Activated CD8-positive, alpha-beta T cell treated with anti-CD3 and anti-CD28 coated beads for 36 hours (primary cell): ENCODE measurements around the gene IRAG1. TPM values are rescaled to one million over a fixed set of nuclear protein-coding genes. Genes with fewer than 3 reads are reported as not detected.

Experiments
- ATAC-seq: fragments of 200-7000 bp; cut with Tn5 transposase; one replicate; pipeline ENCODE4 v1.10.0; 2021; ENCODE audit warnings: mild to moderate bottlenecking, moderate library complexity
- CTCF ChIA-PET: fragments of 350-600 bp; sonication (Branson Sonifier 250); formaldehyde crosslinking; loops from one replicate; lab custom pipeline; 2021; ENCODE audit warnings: antibody characterized with exemption; lab: Charles Lee
- POLR2A ChIA-PET: fragments of 350-600 bp; sonication (Branson Sonifier 250); formaldehyde crosslinking; loops from one replicate; lab custom pipeline; 2021; ENCODE audit warnings: antibody characterized with exemption; lab: Charles Lee
- DNase-seq: peaks from one replicate; pipeline ENCODE4 v3.0.0-alpha.2; 2020
- H3K27ac Mint-ChIP-seq: one replicate; pipeline ENCODE4 v1.8.0; 2021; ENCODE audit warnings: mild to moderate bottlenecking, mixed read lengths
- H3K27me3 Mint-ChIP-seq: one replicate; pipeline ENCODE4 v1.8.0; 2021; ENCODE audit warnings: mixed read lengths
- H3K36me3 Mint-ChIP-seq: one replicate; pipeline ENCODE4 v1.8.0; 2021; ENCODE audit warnings: low read depth, mixed read lengths
- H3K4me1 Mint-ChIP-seq: one replicate; pipeline ENCODE4 v1.8.0; 2021; ENCODE audit warnings: low read depth, mixed read lengths
- H3K4me3 Mint-ChIP-seq: one replicate; pipeline ENCODE4 v1.8.0; 2021; ENCODE audit warnings: mild to moderate bottlenecking, moderate library complexity, mixed read lengths
- H3K9me3 Mint-ChIP-seq: one replicate; pipeline ENCODE4 v1.8.0; 2021; ENCODE audit warnings: mixed read lengths
- CTCF ChIP-seq: fragments of 200-600 bp; IDR thresholded peaks from one replicate; pipeline ENCODE4 v1.8.0; 2022; ENCODE audit warnings: antibody characterized with exemption, mild to moderate bottlenecking
- intact Hi-C: fragments of 100-400 bp; cut with micrococcal nuclease; formaldehyde crosslinking; loops from one replicate; pipeline ENCODE4 v1.10.0; 2022
- total RNA-seq, 2 experiments: library from RNA; stranded (reverse); gene quantifications; one replicate each; pipeline ENCODE4 v1.2.3, GENCODE V29; 2021

Gene IRAG1
- total RNA-seq, 2 experiments from 2014 or later: not detected

DNA sequence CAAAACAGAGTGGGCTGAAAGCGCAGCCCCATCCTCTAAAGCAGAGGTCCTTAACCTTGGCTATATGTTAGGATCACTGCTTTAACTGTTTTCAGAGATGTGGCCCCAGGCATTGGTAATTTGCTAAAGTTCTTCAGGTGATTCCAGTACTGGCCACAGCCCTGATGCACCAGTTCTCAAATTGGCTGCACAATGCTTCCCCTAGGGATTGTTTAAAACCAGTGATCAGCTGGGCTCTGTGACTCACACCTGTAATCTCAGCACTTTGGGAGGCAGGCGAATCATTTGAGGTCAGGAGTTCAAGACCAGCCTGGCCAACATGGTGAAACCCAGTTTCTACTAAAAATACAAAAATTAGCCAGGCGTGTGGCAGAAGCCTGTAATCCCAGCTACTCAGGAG, 8.4 kb upstream of the IRAG1 start:
- H3K4me1 Mint-ChIP-seq: no peaks in the 10 kb centered on the region
- H3K27ac Mint-ChIP-seq: no peak overlapping the region
- H3K4me3 Mint-ChIP-seq: no peak overlapping the region
- no peaks in the 10 kb centered on the region for H3K36me3 Mint-ChIP-seq
- H3K27me3 Mint-ChIP-seq: no peaks in the 10 kb centered on the region
- no peak for DNase-seq
- POLR2A ChIA-PET: no interaction called here
- ATAC-seq: no peak
- CTCF ChIA-PET: no interaction called here
- H3K9me3 Mint-ChIP-seq: no peaks in the 10 kb centered on the region
- intact Hi-C loops: no loop called here
- TF ChIP-seq CTCF: no peak

- no peak overlapping the region for H3K27ac Mint-ChIP-seq
- no peak for DNase-seq
- intact Hi-C loops: no loop called here
- no peaks in the 10 kb centered on the region for H3K4me1 Mint-ChIP-seq
- H3K27me3 Mint-ChIP-seq: no peaks in the 10 kb centered on the region
- CTCF ChIA-PET: no interaction called here
- no peak overlapping the region for H3K4me3 Mint-ChIP-seq
- no peaks in the 10 kb centered on the region for H3K36me3 Mint-ChIP-seq
- TF ChIP-seq CTCF: no peak
- H3K9me3 Mint-ChIP-seq: no peaks in the 10 kb centered on the region
- POLR2A ChIA-PET: interaction anchor here (0.6 kb wide), 1 partner anchor 243 kb away, joined by 3 read pairs; no protein-coding TSS in a partner anchor
- no peak for ATAC-seq
Measured at GRCh38 chr11:10699072-10699471, 5.5 kb upstream of the IRAG1 start.

- Mint-ChIP-seq H3K27me3 (no peaks in the 10 kb centered on the region), H3K4me1 (no peaks in the 10 kb centered on the region), H3K36me3 (no peaks in the 10 kb centered on the region), H3K9me3 (no peaks in the 10 kb centered on the region), H3K4me3 (no peak overlapping the region), H3K27ac (no peak overlapping the region)
- ChIA-PET POLR2A (no interaction called here), CTCF (interaction anchor here (1.1 kb wide), 2 partner anchors 39 to 44 kb away, joined by 3 read pairs; no protein-coding TSS in a partner anchor)
- ATAC-seq (no peak), DNase-seq (no peak)
- intact Hi-C loops: no loop called here
- no peak for TF ChIP-seq CTCF
Measured at GRCh38 chr11:10697323-10697620, 3.7 kb upstream of the IRAG1 start.

- Mint-ChIP-seq H3K9me3 (no peaks in the 10 kb centered on the region), H3K36me3 (no peaks in the 10 kb centered on the region), H3K4me1 (no peaks in the 10 kb centered on the region), H3K27me3 (no peaks in the 10 kb centered on the region), H3K27ac (no peak overlapping the region), H3K4me3 (no peak overlapping the region)
- ChIA-PET POLR2A (no interaction called here), CTCF (interaction anchor here (0.6 to 1.1 kb wide), 2 partner anchors 40 to 338 kb away, joined by 3 read pairs; no protein-coding TSS in a partner anchor)
- ATAC-seq (no peak), DNase-seq (no peak)
- no peak for TF ChIP-seq CTCF
- intact Hi-C loops: no loop called here
Measured at GRCh38 chr11:10696468-10697322, 3.1 kb upstream of the IRAG1 start.

DNA sequence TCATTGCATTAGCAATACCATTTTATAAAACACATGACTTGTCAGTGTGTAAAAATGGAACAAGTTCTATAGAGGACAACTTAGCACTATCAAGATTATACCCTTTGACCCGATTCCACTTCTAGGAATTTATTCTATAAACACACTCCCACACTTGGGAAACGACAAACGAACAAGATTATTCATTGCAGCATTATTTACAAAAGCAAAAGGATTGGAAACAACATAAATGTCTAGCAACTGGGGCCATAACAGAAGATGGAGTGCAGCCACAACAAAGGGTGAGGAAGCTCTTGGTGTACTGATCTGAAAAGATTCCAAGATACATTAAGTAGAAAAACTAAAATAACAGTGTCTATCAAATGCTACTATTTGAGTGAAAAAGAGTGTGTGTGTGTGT, 2.3 kb upstream of the IRAG1 start:
- H3K4me3 Mint-ChIP-seq: no peak overlapping the region
- TF ChIP-seq CTCF: no peak
- DNase-seq: no peak
- H3K36me3 Mint-ChIP-seq: no peaks in the 10 kb centered on the region
- no peak for ATAC-seq
- intact Hi-C loops: no loop called here
- H3K27ac Mint-ChIP-seq: no peak overlapping the region
- no peaks in the 10 kb centered on the region for H3K9me3 Mint-ChIP-seq
- H3K4me1 Mint-ChIP-seq: no peaks in the 10 kb centered on the region
- ChIA-PET POLR2A (no interaction called here), CTCF (interaction anchor here (1.4 kb wide), 1 partner anchor 23 kb away, joined by 3 read pairs; no protein-coding TSS in a partner anchor)
- no peaks in the 10 kb centered on the region for H3K27me3 Mint-ChIP-seq
